Keratinocyte (primary cell): ENCODE measurements around the gene ZNF346.

Experiments
- EZH2 ChIP-seq: IDR thresholded peaks from one replicate; pipeline ENCODE4 v1.6.1; 2012; ENCODE audit warnings: inconsistent platforms, mild to moderate bottlenecking, low read length, moderate library complexity
- TF ChIP-seq, protein P1 (sequence below), 3 experiments: IDR thresholded peaks in 1 of 3; conservative IDR thresholded peaks in 1 of 3; optimal IDR thresholded peaks in 1 of 3; 2 replicates in 2 of 3; 3 replicates in 1 of 3; pipeline versions ENCODE3 to v1.5.1; 2011; ENCODE audit warnings: low read length in 3 of 3, mild to moderate bottlenecking in 3 of 3, moderate library complexity in 2 of 3, control low read depth in 1 of 3, inconsistent platforms in 1 of 3; ENCODE audit not compliant: insufficient read depth in 2 of 3; ENCODE audit errors: extremely low read depth in 1 of 3

DNA sequence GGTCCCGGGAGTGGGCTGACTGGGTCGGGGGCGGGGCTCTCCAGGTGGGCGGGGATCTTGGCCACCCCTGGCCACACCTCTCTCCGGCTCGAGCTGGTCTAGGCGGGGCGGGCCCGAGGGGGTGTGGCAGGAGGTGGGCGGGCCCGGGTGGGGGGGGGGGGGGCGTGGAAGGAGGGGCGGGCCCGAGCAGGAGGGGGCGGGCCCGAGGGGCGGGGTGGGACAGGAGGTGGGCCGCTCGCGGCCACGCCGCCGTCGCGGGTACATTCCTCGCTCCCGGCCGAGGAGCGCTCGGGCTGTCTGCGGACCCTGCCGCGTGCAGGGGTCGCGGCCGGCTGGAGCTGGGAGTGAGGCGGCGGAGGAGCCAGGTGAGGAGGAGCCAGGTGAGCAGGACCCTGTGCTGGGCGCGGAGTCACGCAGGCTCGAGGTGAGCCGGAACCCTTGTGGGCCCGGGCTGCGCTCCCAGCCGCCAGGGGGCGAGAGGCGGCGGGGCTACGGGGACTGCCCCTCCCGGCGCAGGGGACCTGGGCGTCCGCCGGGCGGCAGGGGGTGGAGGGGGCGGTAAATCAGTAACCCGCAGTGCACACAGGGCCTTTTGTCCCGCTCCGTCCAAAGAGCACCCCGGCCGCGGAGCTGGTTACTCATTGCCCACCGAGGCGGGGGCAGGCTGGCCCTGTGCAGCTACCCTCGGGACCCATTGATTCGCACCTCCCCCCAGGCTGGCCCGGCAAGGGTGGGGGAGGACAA lies 64.3 kb downstream of the ZNF346 start, which contains the start of gene FGFR4:
- TF ChIP-seq, protein P1, sequence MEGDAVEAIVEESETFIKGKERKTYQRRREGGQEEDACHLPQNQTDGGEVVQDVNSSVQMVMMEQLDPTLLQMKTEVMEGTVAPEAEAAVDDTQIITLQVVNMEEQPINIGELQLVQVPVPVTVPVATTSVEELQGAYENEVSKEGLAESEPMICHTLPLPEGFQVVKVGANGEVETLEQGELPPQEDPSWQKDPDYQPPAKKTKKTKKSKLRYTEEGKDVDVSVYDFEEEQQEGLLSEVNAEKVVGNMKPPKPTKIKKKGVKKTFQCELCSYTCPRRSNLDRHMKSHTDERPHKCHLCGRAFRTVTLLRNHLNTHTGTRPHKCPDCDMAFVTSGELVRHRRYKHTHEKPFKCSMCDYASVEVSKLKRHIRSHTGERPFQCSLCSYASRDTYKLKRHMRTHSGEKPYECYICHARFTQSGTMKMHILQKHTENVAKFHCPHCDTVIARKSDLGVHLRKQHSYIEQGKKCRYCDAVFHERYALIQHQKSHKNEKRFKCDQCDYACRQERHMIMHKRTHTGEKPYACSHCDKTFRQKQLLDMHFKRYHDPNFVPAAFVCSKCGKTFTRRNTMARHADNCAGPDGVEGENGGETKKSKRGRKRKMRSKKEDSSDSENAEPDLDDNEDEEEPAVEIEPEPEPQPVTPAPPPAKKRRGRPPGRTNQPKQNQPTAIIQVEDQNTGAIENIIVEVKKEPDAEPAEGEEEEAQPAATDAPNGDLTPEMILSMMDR (optimal IDR thresholded peaks at IDR 0.05 in 1 of 3, IDR thresholded peaks at IDR 0.05 in 1 of 3, conservative IDR thresholded peaks at IDR 0.05 in 1 of 3; ENCODE audit: extremely low read depth in 1 of 3, insufficient read depth in 2 of 3, low read length in 3 of 3), result peak; percentile 35 to 61 (median 60)
- TF ChIP-seq EZH2, result no peak
